Upper lobe of left lung (tissue), 6 donors: Measurements from ENCODE around the gene LOXL4. TPM values are rescaled to one million over a fixed set of nuclear protein-coding genes. Genes with fewer than 3 reads are reported as not detected.

Source experiments
- ATAC-seq, 2 donors: fragments of 200-7000 bp; cut with Tn5 transposase; one replicate each; pipeline ENCODE4 v1.9.1; 2022; ENCODE audit warnings: mild to moderate bottlenecking in 2 of 2, moderate library complexity in 2 of 2; ENCODE audit not compliant: low FRiP score in 2 of 2
- DNase-seq, 2 donors: peaks; one replicate each; pipeline ENCODE4 v3.0.0-alpha.2; 2019 to 2020
- H3K27ac ChIP-seq, 4 donors: fragments of 200-600 bp; sonication (generic); one replicate each; pipeline ENCODE4 v1.5.1; 2016 to 2019
- H3K27me3 ChIP-seq, 4 donors: fragments of 200-600 bp; sonication (generic); one replicate each; pipeline ENCODE4 v1.5.1; 2017 to 2019
- H3K36me3 ChIP-seq, 4 donors: fragments of 200-600 bp; sonication (generic); one replicate each; pipeline ENCODE4 v1.5.1; 2016 to 2019
- H3K4me1 ChIP-seq, 4 donors: fragments of 200-600 bp; sonication (generic); one replicate each; pipeline ENCODE4 v1.5.1; 2018 to 2019
- H3K4me3 ChIP-seq, 4 donors: fragments of 200-600 bp; sonication (generic); one replicate each; pipeline ENCODE4 v1.5.1; 2017 to 2019; ENCODE audit warnings: mild to moderate bottlenecking in 2 of 4, moderate library complexity in 1 of 4
- H3K9me3 ChIP-seq, 4 donors: fragments of 200-600 bp; sonication (generic); one replicate each; pipeline ENCODE4 v1.5.1; 2018 to 2019
- EP300 ChIP-seq, 4 donors: sonication (generic); formaldehyde crosslinking; IDR thresholded peaks; one replicate each; pipeline ENCODE4 v1.5.1; 2017; ENCODE audit warnings: antibody characterized with exemption in 4 of 4, control low read depth in 2 of 4
- POLR2A ChIP-seq, 4 donors: fragments of 450-650 bp; IDR thresholded peaks; one replicate each; pipeline ENCODE4 v1.5.1; 2016 to 2017; ENCODE audit warnings: antibody characterized with exemption in 4 of 4, mild to moderate bottlenecking in 2 of 4
- POLR2AphosphoS5 ChIP-seq, 2 donors: sonication (generic); formaldehyde crosslinking; IDR thresholded peaks; one replicate each; pipeline ENCODE4 v1.5.1; 2017; ENCODE audit warnings: antibody characterized with exemption in 2 of 2
- WGBS, 2 donors: methylation state at CpG; one replicate each; pipeline ENCODE4 v1.1.5; 2017 to 2018; 5-methylcytosine and 5-hydroxymethylcytosine counted together
- total RNA-seq, 6 donors: library from RNA; depleted of rRNA in 4 of 6; stranded (reverse); fragments of >200 nt in 4 of 6; gene quantifications; one replicate each; pipeline versions ENCODE4 v1.1.0 to v1.2.1, GENCODE V29; 2016 to 2021
- TF ChIP-seq, protein P1 (sequence below), 6 experiments: fragments of 450-650 bp in 4 of 6; fragments of 200-600 bp in 2 of 6; sonication (generic) in 2 of 6; IDR thresholded peaks; one replicate each; pipeline ENCODE4 v1.5.1; 2016 to 2019; ENCODE audit warnings: antibody characterized with exemption in 6 of 6
- donor health status: DM: no; HTN: no; CAD: no; lungs with moderate emphysema.
- donor health status: DM: no; HTN: yes; CAD: no; lungs with severe emphysema.

LOXL4 gene
- total RNA-seq, 6 donors from 2014 or later: 3.9 to 6.8 (median 5.2) TPM

DNA sequence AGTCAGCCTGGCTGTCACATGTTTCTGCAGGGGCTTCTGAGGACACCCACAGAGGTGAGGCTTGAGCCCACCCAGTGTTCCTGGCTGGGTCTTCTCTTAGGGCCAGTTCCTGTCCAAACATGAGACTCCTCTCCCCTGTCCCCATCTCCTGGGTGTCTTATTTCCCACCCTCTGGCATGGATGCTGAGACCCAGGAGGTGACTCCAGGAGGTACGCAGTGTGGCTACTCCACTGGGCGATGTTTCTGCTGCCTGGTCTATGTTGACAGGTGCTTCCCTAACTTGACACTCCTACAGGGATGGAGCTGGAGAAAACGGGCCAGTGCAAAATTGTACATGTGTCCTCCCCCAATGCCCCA, 26.3 kb upstream of the LOXL4 start:
- Histone ChIP-seq H3K4me3 (no peak overlapping the region), H3K36me3 (no peaks in the 10 kb centered on the region), H3K27me3 (no peaks in the 10 kb centered on the region), H3K4me1 (peaks cover 0 to 5% (median 4%) of the 10 kb centered on the region in 4 donors), H3K9me3 (no peaks in the 10 kb centered on the region), H3K27ac (no peak overlapping the region)
- 83 to 85% methylated on average over 3 of the region's 3 CpGs for WGBS, 2 donors
- no peak for ATAC-seq
- TF ChIP-seq EP300 (IDR thresholded peaks at IDR 0.05) (no peak), POLR2AphosphoS5 (IDR thresholded peaks at IDR 0.05) (no peak), POLR2A (IDR thresholded peaks at IDR 0.05) (no peak)
- TF ChIP-seq, protein P1, sequence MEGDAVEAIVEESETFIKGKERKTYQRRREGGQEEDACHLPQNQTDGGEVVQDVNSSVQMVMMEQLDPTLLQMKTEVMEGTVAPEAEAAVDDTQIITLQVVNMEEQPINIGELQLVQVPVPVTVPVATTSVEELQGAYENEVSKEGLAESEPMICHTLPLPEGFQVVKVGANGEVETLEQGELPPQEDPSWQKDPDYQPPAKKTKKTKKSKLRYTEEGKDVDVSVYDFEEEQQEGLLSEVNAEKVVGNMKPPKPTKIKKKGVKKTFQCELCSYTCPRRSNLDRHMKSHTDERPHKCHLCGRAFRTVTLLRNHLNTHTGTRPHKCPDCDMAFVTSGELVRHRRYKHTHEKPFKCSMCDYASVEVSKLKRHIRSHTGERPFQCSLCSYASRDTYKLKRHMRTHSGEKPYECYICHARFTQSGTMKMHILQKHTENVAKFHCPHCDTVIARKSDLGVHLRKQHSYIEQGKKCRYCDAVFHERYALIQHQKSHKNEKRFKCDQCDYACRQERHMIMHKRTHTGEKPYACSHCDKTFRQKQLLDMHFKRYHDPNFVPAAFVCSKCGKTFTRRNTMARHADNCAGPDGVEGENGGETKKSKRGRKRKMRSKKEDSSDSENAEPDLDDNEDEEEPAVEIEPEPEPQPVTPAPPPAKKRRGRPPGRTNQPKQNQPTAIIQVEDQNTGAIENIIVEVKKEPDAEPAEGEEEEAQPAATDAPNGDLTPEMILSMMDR (IDR thresholded peaks at IDR 0.05): no peak
- DNase-seq: no peak

DNA sequence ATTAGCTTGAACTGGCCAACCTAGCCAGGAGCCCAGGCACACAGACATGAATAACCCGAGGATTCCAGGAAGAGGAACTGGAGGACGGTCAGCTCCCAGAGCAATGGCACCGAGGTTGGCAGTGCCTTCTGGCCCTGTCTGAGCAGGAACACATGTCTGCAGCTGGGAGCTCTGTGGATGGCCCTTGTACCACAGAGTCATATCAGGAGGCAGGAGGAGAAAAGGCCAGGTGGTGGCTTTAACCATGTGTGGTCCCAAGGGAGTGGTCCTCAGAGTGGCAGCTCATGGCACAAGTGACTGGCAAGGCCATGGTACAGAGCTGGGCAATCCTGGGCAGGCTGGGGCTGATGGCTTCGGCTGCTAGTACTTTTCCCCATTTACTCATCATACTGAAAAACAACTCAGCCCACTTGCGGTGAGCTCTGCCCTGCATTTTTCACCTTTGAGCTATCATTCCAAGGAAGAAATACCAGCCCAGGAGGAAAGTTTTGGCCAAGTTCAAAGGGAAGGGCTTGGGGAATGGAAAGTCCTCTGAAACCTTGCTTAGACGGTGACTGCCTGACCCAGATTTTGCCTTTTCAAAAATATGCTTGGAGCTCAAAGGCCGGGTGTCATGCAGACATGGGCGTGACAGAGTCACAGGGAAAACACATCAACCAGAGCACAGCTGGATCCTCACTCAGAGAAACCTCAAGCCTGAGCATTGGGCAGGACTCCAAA, 25.7 kb upstream of the LOXL4 start:
- H3K27ac ChIP-seq: peak overlapping the region in 1 of 4 donors; percentile 27
- no peaks in the 10 kb centered on the region for H3K27me3 ChIP-seq
- TF ChIP-seq POLR2A (IDR thresholded peaks at IDR 0.05): no peak
- TF ChIP-seq POLR2AphosphoS5 (IDR thresholded peaks at IDR 0.05): peak in 1 of 2 donors; percentile 34
- peaks cover 0 to 5% (median 4%) of the 10 kb centered on the region in 4 donors for H3K4me1 ChIP-seq
- ATAC-seq: peak in 1 of 2 donors; percentile 13
- no peak for DNase-seq
- no peak overlapping the region for H3K4me3 ChIP-seq
- WGBS, 2 donors: 65 to 72% methylated on average over 8 of the region's 8 CpGs
- H3K36me3 ChIP-seq: no peaks in the 10 kb centered on the region
- no peaks in the 10 kb centered on the region for H3K9me3 ChIP-seq

DNA sequence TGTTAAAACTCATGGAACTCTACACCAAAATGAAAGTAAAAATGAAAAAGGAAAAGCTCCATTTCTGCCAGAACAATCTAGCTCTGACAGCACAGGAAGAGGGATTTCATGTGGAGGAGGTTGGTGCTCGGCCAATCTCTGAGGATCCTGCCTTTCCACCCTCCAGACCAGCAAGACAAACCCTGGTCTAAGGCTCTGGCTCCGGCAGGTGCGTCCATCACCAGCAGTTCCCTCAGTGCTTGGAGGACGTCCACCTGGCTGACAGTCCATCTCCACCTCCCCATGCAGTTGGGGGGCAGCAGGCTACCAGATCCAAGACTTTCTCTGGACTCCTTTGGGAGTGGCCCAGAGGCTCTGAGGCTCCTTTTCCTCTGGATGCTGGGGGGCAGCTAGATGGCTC, 25.0 kb upstream of the LOXL4 start:
- Histone ChIP-seq H3K36me3 (no peaks in the 10 kb centered on the region), H3K9me3 (no peaks in the 10 kb centered on the region), H3K4me3 (no peak overlapping the region), H3K27me3 (no peaks in the 10 kb centered on the region), H3K27ac (no peak overlapping the region), H3K4me1 (peaks cover 0 to 5% (median 4%) of the 10 kb centered on the region in 4 donors)
- TF ChIP-seq, protein P1 (IDR thresholded peaks at IDR 0.05): no peak
- no peak for TF ChIP-seq EP300 (IDR thresholded peaks at IDR 0.05)
- TF ChIP-seq POLR2A (IDR thresholded peaks at IDR 0.05): no peak
- 43 to 65% methylated on average over 1 to 4 of the region's 4 CpGs for WGBS, 2 donors
- no peak for DNase-seq
- ATAC-seq: no peak

DNA sequence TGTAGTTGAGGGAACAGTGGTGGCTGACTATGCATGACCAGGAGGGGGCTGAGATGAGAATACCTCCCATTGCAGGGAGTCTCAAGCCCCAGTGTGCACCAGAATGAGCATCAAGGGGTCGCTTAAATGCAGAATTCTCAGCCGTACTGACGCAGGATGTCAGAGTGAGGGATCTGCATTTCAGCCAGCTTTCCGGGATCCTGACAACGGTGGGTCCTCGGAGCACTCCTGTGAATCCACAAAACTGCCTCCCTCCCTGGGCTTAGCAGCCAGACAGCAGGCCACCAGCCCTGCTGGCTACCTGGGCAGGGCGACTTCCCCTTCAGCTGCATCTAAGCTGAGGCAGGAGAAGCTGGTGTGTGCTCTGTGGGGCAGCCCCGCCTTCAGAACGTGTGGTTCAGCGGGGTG, 21.8 kb upstream of the LOXL4 start:
- no peak for ATAC-seq
- no peak overlapping the region for H3K4me3 ChIP-seq
- no peak for DNase-seq

DNA sequence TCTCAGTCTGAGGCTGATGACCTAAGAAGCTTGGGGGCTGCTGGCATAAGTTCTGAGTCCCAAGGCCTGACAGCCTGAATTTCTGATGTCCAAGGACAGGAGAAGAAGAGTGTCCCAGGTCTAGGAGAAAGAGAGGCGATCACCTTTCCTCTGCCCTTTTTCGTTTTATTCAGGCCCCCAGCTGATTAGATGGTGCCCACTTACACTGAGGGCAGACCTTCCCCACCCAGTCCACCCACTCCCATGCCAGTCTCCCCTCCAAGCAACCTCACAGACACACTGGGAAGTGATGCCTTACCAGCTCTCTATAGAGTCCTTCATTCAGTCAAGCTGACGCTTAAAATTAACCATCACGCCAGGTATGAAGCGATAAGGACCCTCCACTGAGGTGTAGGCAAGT, 19.3 kb upstream of the LOXL4 start:
- TF ChIP-seq POLR2AphosphoS5 (IDR thresholded peaks at IDR 0.05): no peak
- TF ChIP-seq, protein P1 (IDR thresholded peaks at IDR 0.05): no peak
- TF ChIP-seq POLR2A (IDR thresholded peaks at IDR 0.05): no peak
- TF ChIP-seq EP300 (IDR thresholded peaks at IDR 0.05): no peak
- DNase-seq: no peak
- Histone ChIP-seq H3K36me3 (no peaks in the 10 kb centered on the region), H3K27ac (no peak overlapping the region), H3K27me3 (no peaks in the 10 kb centered on the region), H3K4me3 (no peak overlapping the region), H3K4me1 (no peaks in the 10 kb centered on the region), H3K9me3 (no peaks in the 10 kb centered on the region)
- 93 to 95% methylated on average over 5 of the region's 5 CpGs for WGBS, 2 donors
- no peak for ATAC-seq

More for the DNA sequence above, 21.8 kb upstream of the LOXL4 start:
- Histone ChIP-seq H3K27ac (no peak overlapping the region), H3K36me3 (no peaks in the 10 kb centered on the region), H3K27me3 (no peaks in the 10 kb centered on the region), H3K4me1 (peaks cover 0 to 4% (median 0%) of the 10 kb centered on the region in 4 donors), H3K9me3 (no peaks in the 10 kb centered on the region)
- 90 to 96% methylated on average over 4 to 10 of the region's 10 CpGs for WGBS, 2 donors
- TF ChIP-seq EP300 (IDR thresholded peaks at IDR 0.05) (no peak), POLR2AphosphoS5 (IDR thresholded peaks at IDR 0.05) (no peak), POLR2A (IDR thresholded peaks at IDR 0.05) (no peak)
- TF ChIP-seq, protein P1 (IDR thresholded peaks at IDR 0.05): no peak
